Neural progenitor cell (in vitro differentiated cells): ENCODE measurements around the gene SARM1. TPM values are rescaled to one million over a fixed set of nuclear protein-coding genes. Genes with fewer than 3 reads are reported as not detected.

Experiments used
- DNase-seq: peaks from one replicate; pipeline ENCODE4 v3.0.0-alpha.2; 2016; ENCODE audit warnings: low spot score
- H2AFZ ChIP-seq: fragments of 200-600 bp; sonication (generic); replicated peaks from 2 replicates; pipeline ENCODE4 v1.6.1; 2016; ENCODE audit warnings: antibody characterized with exemption
- H3F3A ChIP-seq: fragments of 200-600 bp; sonication (generic); 2 replicates; pipeline ENCODE4 v1.6.1; 2016; ENCODE audit warnings: antibody characterized with exemption, low read depth
- H3K27ac ChIP-seq: fragments of 200-600 bp; sonication (generic); 2 replicates; pipeline ENCODE4 v1.5.1; 2016; ENCODE audit warnings: mild to moderate bottlenecking
- H3K27me3 ChIP-seq: fragments of 200-600 bp; sonication (generic); 2 replicates; pipeline ENCODE4 v1.6.1; 2016; ENCODE audit warnings: mild to moderate bottlenecking, moderate library complexity
- H3K36me3 ChIP-seq: fragments of 200-600 bp; sonication (generic); 2 replicates; pipeline ENCODE4 v1.5.1; 2016
- H3K4me1 ChIP-seq: fragments of 200-600 bp; sonication (generic); 2 replicates; pipeline ENCODE4 v1.6.1; 2016; ENCODE audit warnings: mixed run types
- H3K4me2 ChIP-seq: fragments of 200-600 bp; sonication (generic); 2 replicates; pipeline ENCODE4 v1.6.1; 2016
- H3K4me3 ChIP-seq: fragments of 200-600 bp; sonication (generic); 2 replicates; pipeline ENCODE4 v1.5.1; 2016
- H3K79me2 ChIP-seq: fragments of 200-600 bp; sonication (generic); 2 replicates; pipeline ENCODE4 v1.6.1; 2016; ENCODE audit warnings: low read depth
- H3K9ac ChIP-seq: fragments of 200-600 bp; sonication (generic); 2 replicates; pipeline ENCODE4 v1.6.1; 2016
- H3K9me3 ChIP-seq: fragments of 200-600 bp; sonication (generic); 2 replicates; pipeline ENCODE4 v1.5.1; 2016; ENCODE audit warnings: low read depth
- H4K20me1 ChIP-seq: fragments of 200-600 bp; sonication (generic); 2 replicates; pipeline ENCODE4 v1.6.1; 2016; ENCODE audit warnings: low read depth
- H3K27ac Mint-ChIP-seq: 3 replicates; pipeline ENCODE4 v1.8.0; 2021; ENCODE audit warnings: mixed read lengths
- H3K27me3 Mint-ChIP-seq: 2 replicates; pipeline ENCODE4 v1.8.0; 2022; ENCODE audit warnings: low read depth, mild to moderate bottlenecking, inconsistent platforms, moderate library complexity, mixed read lengths; ENCODE audit not compliant: insufficient read depth
- H3K36me3 Mint-ChIP-seq: 3 replicates; pipeline ENCODE4 v1.8.0; 2021; ENCODE audit warnings: mixed read lengths
- H3K4me1 Mint-ChIP-seq: 3 replicates; pipeline ENCODE4 v1.8.0; 2021; ENCODE audit warnings: mixed read lengths
- H3K4me3 Mint-ChIP-seq: 3 replicates; pipeline ENCODE4 v1.8.0; 2021; ENCODE audit warnings: mild to moderate bottlenecking, moderate library complexity, mixed read lengths
- H3K9me3 Mint-ChIP-seq: 3 replicates; pipeline ENCODE4 v1.8.0; 2020; ENCODE audit warnings: mixed read lengths
- CTCF ChIP-seq: fragments of 200-600 bp; sonication (generic); IDR thresholded peaks from 2 replicates; pipeline ENCODE4 v1.5.1; 2017; ENCODE audit warnings: antibody characterized with exemption, mild to moderate bottlenecking
- EZH2 ChIP-seq: fragments of 200-600 bp; sonication (generic); IDR thresholded peaks from 2 replicates; pipeline ENCODE4 v1.6.1; 2017; ENCODE audit warnings: antibody characterized with exemption, mild to moderate bottlenecking, moderate library complexity
- EZH2phosphoT487 ChIP-seq: fragments of 200-600 bp; sonication (generic); IDR thresholded peaks from 2 replicates; pipeline ENCODE4 v1.6.1; 2017; ENCODE audit warnings: antibody characterized with exemption
- total RNA-seq: library from RNA; depleted of rRNA; stranded (reverse); fragments of >200 nt; gene quantifications from 2 replicates; pipeline ENCODE4 v1.2.3, GENCODE V29; 2015; ENCODE audit warnings: low replicate concordance

SARM1 gene
- total RNA-seq, 1 donor from 2014 or later = 3.1 TPM

GRCh38 chr17:28404812-28405570 lies 33.5 kb downstream of the SARM1 start:
- H3K27ac Mint-ChIP-seq = no peak overlapping the region
- H3F3A ChIP-seq = peaks cover 27% of the 10 kb centered on the region
- no peak overlapping the region for H2AFZ ChIP-seq
- DNase-seq = no peak
- no peaks in the 10 kb centered on the region for H3K79me2 ChIP-seq
- no peak overlapping the region for H3K9ac ChIP-seq
- peaks cover 17% of the 10 kb centered on the region for H3K4me1 Mint-ChIP-seq
- TF ChIP-seq CTCF = no peak
- TF ChIP-seq EZH2 = no peak
- no peak for TF ChIP-seq EZH2phosphoT487
- H3K4me1 ChIP-seq = peaks cover 21% of the 10 kb centered on the region
- H3K36me3 ChIP-seq = no peaks in the 10 kb centered on the region
- no peaks in the 10 kb centered on the region for H4K20me1 ChIP-seq
- H3K4me3 Mint-ChIP-seq = peak overlapping the region; percentile 87
- H3K4me3 ChIP-seq = peak overlapping the region; percentile 63
- no peaks in the 10 kb centered on the region for H3K9me3 ChIP-seq
- H3K27me3 ChIP-seq = peaks cover 71% of the 10 kb centered on the region
- no peaks in the 10 kb centered on the region for H3K36me3 Mint-ChIP-seq
- peaks cover 15% of the 10 kb centered on the region for H3K27me3 Mint-ChIP-seq
- H3K27ac ChIP-seq = no peak overlapping the region
- H3K4me2 ChIP-seq = peak overlapping the region; percentile 94
- no peaks in the 10 kb centered on the region for H3K9me3 Mint-ChIP-seq

GRCh38 chr17:28405632-28406472 lies 34.4 kb downstream of the SARM1 start, which contains the start of gene SLC46A1:
TSS of gene SLC46A1 (minus strand) at chr17:28406212. CDS start at chr17:28406114, 98 bp downstream.
- Mint-ChIP-seq H3K4me1 (peaks cover 17% of the 10 kb centered on the region), H3K27ac (peak within 1 kb of the TSS; percentile 48), H3K27me3 (peaks cover 16% of the 10 kb centered on the region), H3K36me3 (no peaks in the 10 kb centered on the region), H3K9me3 (no peaks in the 10 kb centered on the region), H3K4me3 (peak within 1 kb of the TSS; percentile 88)
- Histone ChIP-seq H3K4me2 (peak within 1 kb of the TSS; percentile 94), H4K20me1 (no peaks in the 10 kb centered on the region), H3K9me3 (no peaks in the 10 kb centered on the region), H3K36me3 (no peaks in the 10 kb centered on the region), H3K27me3 (peaks cover 66% of the 10 kb centered on the region), H3K4me1 (peaks cover 21% of the 10 kb centered on the region), H3K79me2 (no peaks in the 10 kb centered on the region), H2AFZ (peak within 1 kb of the TSS; percentile 86), H3K4me3 (peak within 1 kb of the TSS; percentile 63), H3F3A (peaks cover 27% of the 10 kb centered on the region), H3K27ac (no peak within 1 kb of the TSS), H3K9ac (no peak within 1 kb of the TSS)
- peak; percentile 78 for TF ChIP-seq EZH2
- TF ChIP-seq CTCF = no peak
- TF ChIP-seq EZH2phosphoT487 = peak; percentile 52
- DNase-seq = peak; percentile 68

- Histone ChIP-seq H3K4me1 (peaks cover 21% of the 10 kb centered on the region), H3K27ac (no peak overlapping the region), H3F3A (peaks cover 27% of the 10 kb centered on the region), H3K79me2 (no peaks in the 10 kb centered on the region), H3K9ac (no peak overlapping the region), H3K4me2 (peak overlapping the region; percentile 94), H3K36me3 (no peaks in the 10 kb centered on the region), H3K4me3 (peak overlapping the region; percentile 63), H4K20me1 (no peaks in the 10 kb centered on the region), H3K9me3 (no peaks in the 10 kb centered on the region), H2AFZ (no peak overlapping the region), H3K27me3 (peaks cover 60% of the 10 kb centered on the region)
- Mint-ChIP-seq H3K4me3 (peak overlapping the region; percentile 88), H3K9me3 (no peaks in the 10 kb centered on the region), H3K27ac (peak overlapping the region; percentile 48), H3K4me1 (peaks cover 17% of the 10 kb centered on the region), H3K27me3 (peaks cover 16% of the 10 kb centered on the region), H3K36me3 (no peaks in the 10 kb centered on the region)
- peak; percentile 27 for DNase-seq
- no peak for TF ChIP-seq EZH2
- no peak for TF ChIP-seq EZH2phosphoT487
- no peak for TF ChIP-seq CTCF
These were observed 35.0 kb downstream of the SARM1 start for GRCh38 chr17:28406473-28406814.
